Retinal pigment epithelial cell (primary cell): Measurements from ENCODE around the gene NFYC.

ENCODE experiments used
- DNase-seq: peaks from one replicate; pipeline ENCODE4 v3.0.0-alpha.2; 2010; ENCODE audit warnings: low read depth
- H3K4me3 ChIP-seq: 2 replicates; pipeline ENCODE4 v1.5.1; 2011; ENCODE audit warnings: mild to moderate bottlenecking, low read length, control low read depth, moderate library complexity
- TF ChIP-seq, protein P1 (sequence below): conservative IDR thresholded peaks from 2 replicates; pipeline ENCODE4 v1.5.1; 2011; ENCODE audit warnings: low read depth, low read length, control low read depth, inconsistent platforms

NFYC gene

GRCh38 chr1:40794048-40794447 lies 102.5 kb downstream of the NFYC start:
- TF ChIP-seq, protein P1, sequence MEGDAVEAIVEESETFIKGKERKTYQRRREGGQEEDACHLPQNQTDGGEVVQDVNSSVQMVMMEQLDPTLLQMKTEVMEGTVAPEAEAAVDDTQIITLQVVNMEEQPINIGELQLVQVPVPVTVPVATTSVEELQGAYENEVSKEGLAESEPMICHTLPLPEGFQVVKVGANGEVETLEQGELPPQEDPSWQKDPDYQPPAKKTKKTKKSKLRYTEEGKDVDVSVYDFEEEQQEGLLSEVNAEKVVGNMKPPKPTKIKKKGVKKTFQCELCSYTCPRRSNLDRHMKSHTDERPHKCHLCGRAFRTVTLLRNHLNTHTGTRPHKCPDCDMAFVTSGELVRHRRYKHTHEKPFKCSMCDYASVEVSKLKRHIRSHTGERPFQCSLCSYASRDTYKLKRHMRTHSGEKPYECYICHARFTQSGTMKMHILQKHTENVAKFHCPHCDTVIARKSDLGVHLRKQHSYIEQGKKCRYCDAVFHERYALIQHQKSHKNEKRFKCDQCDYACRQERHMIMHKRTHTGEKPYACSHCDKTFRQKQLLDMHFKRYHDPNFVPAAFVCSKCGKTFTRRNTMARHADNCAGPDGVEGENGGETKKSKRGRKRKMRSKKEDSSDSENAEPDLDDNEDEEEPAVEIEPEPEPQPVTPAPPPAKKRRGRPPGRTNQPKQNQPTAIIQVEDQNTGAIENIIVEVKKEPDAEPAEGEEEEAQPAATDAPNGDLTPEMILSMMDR = no peak
- no peak overlapping the region for H3K4me3 ChIP-seq
- DNase-seq = no peak

GRCh38 chr1:40794974-40795715 lies 103.6 kb downstream of the NFYC start:
- TF ChIP-seq, protein P1 = no peak
- no peak overlapping the region for H3K4me3 ChIP-seq
- DNase-seq = no peak

GRCh38 chr1:40795811-40796586 lies 104.5 kb downstream of the NFYC start:
- TF ChIP-seq, protein P1 = no peak
- DNase-seq = no peak
- H3K4me3 ChIP-seq = no peak overlapping the region

GRCh38 chr1:40796939-40797667 lies 105.6 kb downstream of the NFYC start:
- no peak for DNase-seq

DNA sequence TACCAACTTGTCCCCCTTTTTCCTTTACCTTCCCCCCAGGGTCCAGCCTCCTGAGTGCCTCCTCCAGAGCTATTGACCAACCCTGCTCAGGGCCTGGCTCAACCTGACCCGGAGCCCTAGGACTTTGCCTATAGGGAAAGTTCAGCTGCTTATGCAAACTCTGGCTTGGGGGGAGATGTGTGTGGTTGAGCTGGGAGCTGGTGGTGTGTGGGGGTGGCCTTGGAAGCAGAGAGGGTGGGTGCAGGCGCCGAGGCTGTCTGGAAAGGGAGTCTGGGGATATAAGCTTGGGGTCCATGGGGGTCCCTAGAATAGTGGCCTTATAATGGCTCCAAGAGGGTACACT lies 106.1 kb downstream of the NFYC start:
- DNase-seq = no peak
- TF ChIP-seq, protein P1 = no peak
- no peak overlapping the region for H3K4me3 ChIP-seq

More at GRCh38 chr1:40796939-40797667, 105.6 kb downstream of the NFYC start:
- TF ChIP-seq, protein P1 = no peak
- H3K4me3 ChIP-seq = no peak overlapping the region

GRCh38 chr1:40798366-40799281 lies 107.1 kb downstream of the NFYC start:
- peak; percentile 84 for DNase-seq
- H3K4me3 ChIP-seq = no peak overlapping the region
- TF ChIP-seq, protein P1 = peak; percentile 7
